ENCODE measurements around the gene CDH4. TPM values are rescaled to one million over a fixed set of nuclear protein-coding genes. Genes with fewer than 3 reads are reported as not detected.

The CDH4 gene
- total and polyA plus RNA-seq, 2 donors (not counting 1 experiment from before 2014, with no cell fraction given) = not detected

GRCh38 chr20:61311656-61312387, 59.8 kb downstream of the CDH4 start:
- Histone ChIP-seq H4K20me1 (ENCODE audit: control insufficient read depth, insufficient read depth, low read length, poor library complexity, severe bottlenecking) (no peaks in the 10 kb centered on the region), H2AFZ (ENCODE audit: insufficient read depth, low read depth, low read length, poor library complexity, severe bottlenecking) (no peak overlapping the region), H3K27ac (ENCODE audit: low read length in 2 of 2) (no peak overlapping the region), H3K4me1 (ENCODE audit: control insufficient read depth in 2 of 2, insufficient read depth in 2 of 2, low read length in 2 of 2) (no peaks in the 10 kb centered on the region), H3K36me3 (replicated peaks in 1 of 2; ENCODE audit: control extremely low read depth in 1 of 2, control insufficient read depth in 1 of 2, extremely low read depth in 1 of 2, insufficient read depth in 2 of 2, low read length in 1 of 2) (no peaks in the 10 kb centered on the region), H3K4me3 (ENCODE audit: control extremely low read depth in 1 of 5, extremely low read depth in 1 of 5, insufficient read depth in 1 of 5, low read depth in 2 of 5, low read length in 4 of 5) (no peak overlapping the region), H3K4me2 (replicated peaks; ENCODE audit: low read depth, low read length, poor library complexity, severe bottlenecking) (no peak overlapping the region), H3K27me3 (replicated peaks in 1 of 4; ENCODE audit: control extremely low read depth in 1 of 4, control insufficient read depth in 3 of 4, insufficient read depth in 4 of 4, low read length in 3 of 4) (no peaks in the 10 kb centered on the region), H3K9me3 (ENCODE audit: control extremely low read depth in 1 of 3, control insufficient read depth in 2 of 3, insufficient read depth in 1 of 3, low read length in 2 of 3) (peaks cover 0 to 26% (median 0%) of the 10 kb centered on the region in 3 donors), H3K79me2 (ENCODE audit: control insufficient read depth, insufficient read depth, low read length) (no peaks in the 10 kb centered on the region), H3K9ac (ENCODE audit: low read length) (no peak overlapping the region)
- TF ChIP-seq, protein P1, sequence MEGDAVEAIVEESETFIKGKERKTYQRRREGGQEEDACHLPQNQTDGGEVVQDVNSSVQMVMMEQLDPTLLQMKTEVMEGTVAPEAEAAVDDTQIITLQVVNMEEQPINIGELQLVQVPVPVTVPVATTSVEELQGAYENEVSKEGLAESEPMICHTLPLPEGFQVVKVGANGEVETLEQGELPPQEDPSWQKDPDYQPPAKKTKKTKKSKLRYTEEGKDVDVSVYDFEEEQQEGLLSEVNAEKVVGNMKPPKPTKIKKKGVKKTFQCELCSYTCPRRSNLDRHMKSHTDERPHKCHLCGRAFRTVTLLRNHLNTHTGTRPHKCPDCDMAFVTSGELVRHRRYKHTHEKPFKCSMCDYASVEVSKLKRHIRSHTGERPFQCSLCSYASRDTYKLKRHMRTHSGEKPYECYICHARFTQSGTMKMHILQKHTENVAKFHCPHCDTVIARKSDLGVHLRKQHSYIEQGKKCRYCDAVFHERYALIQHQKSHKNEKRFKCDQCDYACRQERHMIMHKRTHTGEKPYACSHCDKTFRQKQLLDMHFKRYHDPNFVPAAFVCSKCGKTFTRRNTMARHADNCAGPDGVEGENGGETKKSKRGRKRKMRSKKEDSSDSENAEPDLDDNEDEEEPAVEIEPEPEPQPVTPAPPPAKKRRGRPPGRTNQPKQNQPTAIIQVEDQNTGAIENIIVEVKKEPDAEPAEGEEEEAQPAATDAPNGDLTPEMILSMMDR (IDR thresholded peaks at IDR 0.05) = no peak
- TF ChIP-seq EZH2 (IDR thresholded peaks at IDR 0.05; ENCODE audit: borderline replicate concordance, insufficient read depth, low read depth, low read length, poor library complexity, severe bottlenecking) = no peak
- WGBS (ENCODE audit: insufficient coverage) = 98% methylated on average over 13 of the region's 13 CpGs
- DNase-seq (no peak), ATAC-seq (ENCODE audit: low read depth) (no peak)
- intact Hi-C loops (cut with micrococcal nuclease) = no loop called here
- H3K9me3 Mint-ChIP-seq (ENCODE audit: insufficient read depth) = peaks cover 4% of the 10 kb centered on the region
- ChIA-PET POLR2A (no interaction called here), CTCF (no interaction called here)
- no peak overlapping the region for H3K27ac Mint-ChIP-seq
- no peaks in the 10 kb centered on the region for H3K27me3 Mint-ChIP-seq
- no peak overlapping the region for H3K4me3 Mint-ChIP-seq
- H3K4me1 Mint-ChIP-seq = no peaks in the 10 kb centered on the region

GRCh38 chr20:61312925-61313324, 60.9 kb downstream of the CDH4 start:
- no peak overlapping the region for H3K27ac Mint-ChIP-seq
- no peak overlapping the region for H3K9ac ChIP-seq (ENCODE audit: low read length)
- WGBS (ENCODE audit: insufficient coverage) = 90% methylated on average over 11 of the region's 13 CpGs
- no peaks in the 10 kb centered on the region for H4K20me1 ChIP-seq (ENCODE audit: control insufficient read depth, insufficient read depth, low read length, poor library complexity, severe bottlenecking)
- TF ChIP-seq EZH2 (IDR thresholded peaks at IDR 0.05; ENCODE audit: borderline replicate concordance, insufficient read depth, low read depth, low read length, poor library complexity, severe bottlenecking) = no peak
- TF ChIP-seq, protein P1 (IDR thresholded peaks at IDR 0.05) = no peak
- H3K9me3 Mint-ChIP-seq (ENCODE audit: insufficient read depth) = peaks cover 4% of the 10 kb centered on the region
- H2AFZ ChIP-seq (ENCODE audit: insufficient read depth, low read depth, low read length, poor library complexity, severe bottlenecking) = no peak overlapping the region
- H3K79me2 ChIP-seq (ENCODE audit: control insufficient read depth, insufficient read depth, low read length) = no peaks in the 10 kb centered on the region
- ATAC-seq (ENCODE audit: low read depth) (no peak), DNase-seq (no peak)
- no peaks in the 10 kb centered on the region for H3K27me3 Mint-ChIP-seq
- H3K4me2 ChIP-seq (replicated peaks; ENCODE audit: low read depth, low read length, poor library complexity, severe bottlenecking) = no peak overlapping the region
- H3K4me1 ChIP-seq (ENCODE audit: control insufficient read depth in 2 of 2, insufficient read depth in 2 of 2, low read length in 2 of 2) = no peaks in the 10 kb centered on the region
- no peak overlapping the region for H3K4me3 Mint-ChIP-seq
- no peak overlapping the region for H3K27ac ChIP-seq (ENCODE audit: low read length in 2 of 2)
- intact Hi-C loops (cut with micrococcal nuclease) = no loop called here
- no peak overlapping the region for H3K4me3 ChIP-seq (ENCODE audit: control extremely low read depth in 1 of 5, extremely low read depth in 1 of 5, insufficient read depth in 1 of 5, low read depth in 2 of 5, low read length in 4 of 5)
- H3K9me3 ChIP-seq (ENCODE audit: control extremely low read depth in 1 of 3, control insufficient read depth in 2 of 3, insufficient read depth in 1 of 3, low read length in 2 of 3) = peaks cover 0 to 21% (median 0%) of the 10 kb centered on the region in 3 donors
- CTCF ChIA-PET = no interaction called here
- H3K27me3 ChIP-seq (replicated peaks in 1 of 4; ENCODE audit: control extremely low read depth in 1 of 4, control insufficient read depth in 3 of 4, insufficient read depth in 4 of 4, low read length in 3 of 4) = no peaks in the 10 kb centered on the region
- H3K4me1 Mint-ChIP-seq = no peaks in the 10 kb centered on the region
- H3K36me3 ChIP-seq (replicated peaks in 1 of 2; ENCODE audit: control extremely low read depth in 1 of 2, control insufficient read depth in 1 of 2, extremely low read depth in 1 of 2, insufficient read depth in 2 of 2, low read length in 1 of 2) = no peaks in the 10 kb centered on the region
- POLR2A ChIA-PET = no interaction called here

All from B cell (primary cell).